CD4-positive, alpha-beta memory T cell (primary cell): ENCODE results near the gene MARK2. TPM values are rescaled to one million over a fixed set of nuclear protein-coding genes. Genes with fewer than 3 reads are reported as not detected.

ENCODE experiments used
- CTCF ChIA-PET: fragments of 350-600 bp; sonication (Branson Sonifier 250); formaldehyde crosslinking; loops from one replicate; lab custom pipeline; 2021; ENCODE audit warnings: inconsistent platforms; ENCODE audit not compliant: partially characterized antibody; lab: Charles Lee
- POLR2A ChIA-PET: fragments of 350-600 bp; sonication (Branson Sonifier 250); formaldehyde crosslinking; loops from one replicate; lab custom pipeline; 2021; ENCODE audit not compliant: partially characterized antibody; lab: Charles Lee
- DNase-seq, 5 donors: peaks; one replicate each; pipeline versions ENCODE4 v3.0.0 to v3.0.0-alpha.2; 2020 to 2022; ENCODE audit warnings: mixed read lengths in 1 of 5
- H3K27ac ChIP-seq: one replicate; pipeline ENCODE4 v1.7.0; 2013; ENCODE audit warnings: low read depth, low read length
- H3K27me3 ChIP-seq: 2 replicates; pipeline ENCODE4 v1.7.0; 2013; ENCODE audit warnings: mild to moderate bottlenecking, low read length, moderate library complexity; ENCODE audit not compliant: insufficient read depth
- H3K36me3 ChIP-seq: 2 replicates; pipeline ENCODE4 v1.7.0; 2013; ENCODE audit warnings: mild to moderate bottlenecking, low read length, moderate library complexity; ENCODE audit not compliant: insufficient read depth
- H3K4me1 ChIP-seq: 2 replicates; pipeline ENCODE4 v1.7.0; 2013; ENCODE audit warnings: mild to moderate bottlenecking, low read length, moderate library complexity; ENCODE audit not compliant: insufficient read depth
- H3K4me3 ChIP-seq, 2 donors: one replicate each; pipeline ENCODE4 v1.7.0; 2013; ENCODE audit warnings: low read length in 2 of 2, mild to moderate bottlenecking in 1 of 2
- H3K9me3 ChIP-seq, 2 donors: one replicate each; pipeline ENCODE4 v1.7.0; 2013; ENCODE audit warnings: low read length in 2 of 2, control low read depth in 1 of 2; ENCODE audit not compliant: control insufficient read depth in 1 of 2
- H3K27ac Mint-ChIP-seq, 7 donors: one replicate each; pipeline ENCODE4 v1.8.0; 2020 to 2021; ENCODE audit warnings: mixed read lengths in 7 of 7, mild to moderate bottlenecking in 6 of 7, inconsistent platforms in 3 of 7, moderate library complexity in 3 of 7
- H3K27me3 Mint-ChIP-seq, 2 donors: one replicate each; pipeline ENCODE4 v1.8.0; 2020 to 2021; ENCODE audit warnings: mixed read lengths in 2 of 2
- H3K36me3 Mint-ChIP-seq, 2 donors: one replicate each; pipeline ENCODE4 v1.8.0; 2020 to 2021; ENCODE audit warnings: mixed read lengths in 2 of 2, inconsistent platforms in 1 of 2, mild to moderate bottlenecking in 1 of 2
- H3K4me1 Mint-ChIP-seq, 4 donors: one replicate each; pipeline ENCODE4 v1.8.0; 2020 to 2021; ENCODE audit warnings: mixed read lengths in 4 of 4, mild to moderate bottlenecking in 1 of 4
- H3K4me3 Mint-ChIP-seq, 8 donors: one replicate each; pipeline ENCODE4 v1.8.0; 2020 to 2021; ENCODE audit warnings: mixed read lengths in 8 of 8, mild to moderate bottlenecking in 7 of 8, moderate library complexity in 6 of 8, inconsistent platforms in 3 of 8
- H3K9me3 Mint-ChIP-seq, 8 donors: one replicate each; pipeline ENCODE4 v1.8.0; 2020 to 2021; ENCODE audit warnings: mixed read lengths in 8 of 8, mild to moderate bottlenecking in 5 of 8, inconsistent platforms in 3 of 8, moderate library complexity in 1 of 8
- intact Hi-C: fragments of 100-400 bp; cut with micrococcal nuclease; formaldehyde crosslinking; loops from one replicate; pipeline ENCODE4 v1.15.1; 2023
- polyA plus RNA-seq, 2 donors: library from polyadenylated mRNA; unstranded; fragments of 300-500 nt; fragmentation: Illumina TruSeq; gene quantifications; one replicate each; pipeline ENCODE4 v1.2.3, GENCODE V29; 2021
- total RNA-seq, 2 experiments: library from RNA; stranded (reverse); gene quantifications; one replicate each; pipeline ENCODE4 v1.2.3, GENCODE V29; 2021

MARK2 gene
- total and polyA plus RNA-seq, 4 experiments from 2014 or later, result 25.1 to 68.0 (median 60.4) TPM

DNA sequence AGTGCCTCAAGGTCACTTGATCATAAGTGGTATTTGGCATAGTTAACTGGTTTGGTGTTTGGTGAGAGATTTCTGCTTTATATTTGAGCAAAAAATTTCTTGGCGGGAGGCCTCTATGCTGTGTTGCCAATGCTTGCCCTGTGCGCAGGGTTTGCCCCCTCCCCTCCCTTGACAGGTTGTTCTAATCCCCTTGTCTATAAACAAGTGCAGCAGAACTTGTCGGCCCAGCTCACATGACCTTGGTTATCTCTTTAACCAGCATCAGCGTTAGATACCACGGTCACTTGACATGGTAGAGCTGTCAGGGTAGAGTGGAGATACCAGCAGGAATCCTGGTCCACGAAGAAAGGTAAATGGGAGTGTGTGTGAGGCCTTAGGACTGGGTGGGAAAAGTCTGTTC, 35.6 kb downstream of the MARK2 start:
- Mint-ChIP-seq H3K9me3 (no peaks in the 10 kb centered on the region), H3K4me3 (peak overlapping the region in 1 of 8 donors; percentile 20), H3K36me3 (peaks cover 0 to 20% of the 10 kb centered on the region in 2 donors), H3K27ac (peak overlapping the region in 5 of 7 donors; percentile 62 to 70 (median 64)), H3K27me3 (no peaks in the 10 kb centered on the region), H3K4me1 (peaks cover 40 to 76% (median 62%) of the 10 kb centered on the region in 4 donors)
- no peak for DNase-seq
- intact Hi-C loops, result no loop called here
- no peak overlapping the region for H3K4me3 ChIP-seq
- peaks cover 69% of the 10 kb centered on the region for H3K4me1 ChIP-seq
- H3K27ac ChIP-seq, result no peak overlapping the region
- no peaks in the 10 kb centered on the region for H3K27me3 ChIP-seq
- no peaks in the 10 kb centered on the region for H3K9me3 ChIP-seq
- ChIA-PET CTCF (interaction anchor here (1.2 to 1.9 kb wide), 2 partner anchors 32 to 37 kb away, joined by 3 to 5 read pairs; no protein-coding TSS in a partner anchor), POLR2A (interaction anchor here (0.6 to 3.3 kb wide), 4 partner anchors 11 to 43 kb away, joined by 3 to 19 read pairs (median 3); no protein-coding TSS in a partner anchor)
- peaks cover 8% of the 10 kb centered on the region for H3K36me3 ChIP-seq

DNA sequence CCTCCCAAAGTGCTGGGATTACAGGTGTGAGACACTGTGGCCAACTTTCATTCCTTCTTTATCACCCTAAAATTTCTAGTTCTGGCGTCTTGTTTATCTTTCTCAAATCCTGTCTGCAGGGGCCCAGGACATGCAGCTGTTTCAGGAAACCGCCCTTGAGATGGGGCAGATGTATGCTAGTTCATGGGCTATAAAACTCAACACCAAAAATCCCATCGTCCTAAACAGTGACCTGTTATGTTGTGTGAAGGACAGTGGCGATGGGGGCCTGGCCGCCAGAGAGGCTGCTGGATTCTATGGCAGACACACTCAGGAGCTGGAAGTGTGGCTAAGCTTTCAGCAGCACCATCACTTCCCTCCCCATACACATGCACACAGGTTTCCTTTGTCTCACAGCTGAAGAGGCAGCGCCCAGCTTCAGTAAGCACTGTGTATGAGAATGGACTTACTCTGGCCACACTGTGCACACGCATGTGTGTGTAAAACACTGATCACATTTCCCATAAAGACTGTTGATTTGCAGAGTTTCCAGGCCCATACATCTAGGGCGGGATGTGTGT, 36.7 kb downstream of the MARK2 start:
- H3K9me3 ChIP-seq, result no peaks in the 10 kb centered on the region
- peak overlapping the region in 2 of 7 donors; percentile 35 to 60 for H3K27ac Mint-ChIP-seq
- H3K36me3 ChIP-seq, result peaks cover 8% of the 10 kb centered on the region
- no peak overlapping the region for H3K27ac ChIP-seq
- peaks cover 0 to 17% of the 10 kb centered on the region in 2 donors for H3K36me3 Mint-ChIP-seq
- ChIA-PET POLR2A (interaction anchor here (0.7 to 1.6 kb wide), 4 partner anchors 13 to 42 kb away, joined by 3 to 7 read pairs (median 4); no protein-coding TSS in a partner anchor), CTCF (interaction anchor here (1.1 to 1.9 kb wide), 5 partner anchors 11 to 125 kb away, joined by 3 to 6 read pairs (median 4); no protein-coding TSS in a partner anchor)
- peaks cover 69% of the 10 kb centered on the region for H3K4me1 ChIP-seq
- H3K4me1 Mint-ChIP-seq, result peaks cover 39 to 76% (median 62%) of the 10 kb centered on the region in 4 donors
- no peaks in the 10 kb centered on the region for H3K27me3 ChIP-seq
- H3K27me3 Mint-ChIP-seq, result no peaks in the 10 kb centered on the region
- intact Hi-C loops, result no loop called here
- no peak overlapping the region for H3K4me3 ChIP-seq
- H3K9me3 Mint-ChIP-seq, result no peaks in the 10 kb centered on the region
- no peak overlapping the region for H3K4me3 Mint-ChIP-seq
- no peak for DNase-seq

DNA sequence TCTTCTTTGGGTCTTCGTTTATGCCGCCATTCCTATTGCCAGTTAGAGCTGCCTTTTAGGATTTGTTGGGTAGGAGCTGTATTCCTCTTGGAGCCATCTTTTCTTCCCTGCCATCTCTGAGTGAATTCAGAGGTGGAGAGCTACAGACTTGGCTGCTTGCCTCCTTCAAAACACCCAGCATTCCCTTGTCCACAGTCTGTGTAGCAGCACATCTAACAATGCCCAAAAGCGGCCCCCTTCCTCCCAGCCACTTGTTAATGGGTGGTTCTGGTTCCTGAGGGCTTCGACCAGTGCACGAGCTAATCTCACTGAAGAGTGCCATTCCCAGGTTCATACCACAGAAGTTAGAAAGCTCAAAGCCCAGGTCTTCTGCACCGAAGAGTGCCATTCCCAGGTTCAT, 37.7 kb downstream of the MARK2 start:
- peaks cover 70% of the 10 kb centered on the region for H3K4me1 ChIP-seq
- Mint-ChIP-seq H3K9me3 (no peaks in the 10 kb centered on the region), H3K27ac (peak overlapping the region in 1 of 7 donors; percentile 35), H3K36me3 (peaks cover 0 to 15% of the 10 kb centered on the region in 2 donors), H3K4me1 (peaks cover 40 to 80% (median 64%) of the 10 kb centered on the region in 4 donors), H3K27me3 (no peaks in the 10 kb centered on the region), H3K4me3 (no peak overlapping the region)
- POLR2A ChIA-PET, result interaction anchor here (0.7 to 1.5 kb wide), 4 partner anchors 10 to 13 kb away, joined by 3 to 7 read pairs (median 6); no protein-coding TSS in a partner anchor
- H3K36me3 ChIP-seq, result peaks cover 8% of the 10 kb centered on the region
- CTCF ChIA-PET, result interaction anchor here (0.7 to 1.9 kb wide), 6 partner anchors 10 to 798 kb away, joined by 3 to 6 read pairs (median 4); no protein-coding TSS in a partner anchor
- no peak overlapping the region for H3K27ac ChIP-seq
- no peaks in the 10 kb centered on the region for H3K27me3 ChIP-seq
- no peaks in the 10 kb centered on the region for H3K9me3 ChIP-seq
- DNase-seq, result no peak
- intact Hi-C loops, result no loop called here
- no peak overlapping the region for H3K4me3 ChIP-seq

DNA sequence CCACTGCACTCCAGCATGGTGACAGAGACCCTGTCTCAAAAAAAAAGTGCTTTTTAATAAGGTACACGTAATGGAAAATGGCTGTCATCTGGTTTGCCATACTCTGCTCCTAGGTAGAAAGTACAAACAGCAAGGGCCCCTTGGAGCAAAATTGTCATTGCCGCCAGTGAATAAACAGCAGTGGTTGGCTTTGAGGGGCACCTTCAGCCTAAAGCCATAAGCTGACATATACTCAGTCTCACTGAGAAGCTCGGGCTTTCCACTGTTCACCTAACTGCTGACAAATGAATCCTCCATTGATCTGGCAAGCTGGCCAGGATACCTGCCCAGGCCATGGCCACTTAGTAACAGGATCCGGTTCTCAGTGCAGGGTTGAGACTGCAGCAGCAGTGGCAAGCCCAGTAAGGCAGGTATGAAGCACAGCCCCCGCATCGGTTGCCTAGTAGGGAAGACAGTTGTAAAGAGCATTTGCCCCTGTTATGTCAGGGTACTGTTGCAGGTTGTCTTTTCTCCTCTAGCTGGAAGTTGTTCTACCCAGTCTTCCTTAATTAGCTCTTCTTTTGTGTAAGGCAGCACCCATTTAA, 38.8 kb downstream of the MARK2 start:
- peaks cover 67% of the 10 kb centered on the region for H3K4me1 ChIP-seq
- ChIA-PET POLR2A (interaction anchor here (0.7 to 1.5 kb wide), 2 partner anchors 10 to 11 kb away, joined by 3 to 7 read pairs; no protein-coding TSS in a partner anchor), CTCF (interaction anchor here (0.9 to 1.2 kb wide), 4 partner anchors 11 to 68 kb away, joined by 3 to 6 read pairs (median 4); no protein-coding TSS in a partner anchor)

DNA sequence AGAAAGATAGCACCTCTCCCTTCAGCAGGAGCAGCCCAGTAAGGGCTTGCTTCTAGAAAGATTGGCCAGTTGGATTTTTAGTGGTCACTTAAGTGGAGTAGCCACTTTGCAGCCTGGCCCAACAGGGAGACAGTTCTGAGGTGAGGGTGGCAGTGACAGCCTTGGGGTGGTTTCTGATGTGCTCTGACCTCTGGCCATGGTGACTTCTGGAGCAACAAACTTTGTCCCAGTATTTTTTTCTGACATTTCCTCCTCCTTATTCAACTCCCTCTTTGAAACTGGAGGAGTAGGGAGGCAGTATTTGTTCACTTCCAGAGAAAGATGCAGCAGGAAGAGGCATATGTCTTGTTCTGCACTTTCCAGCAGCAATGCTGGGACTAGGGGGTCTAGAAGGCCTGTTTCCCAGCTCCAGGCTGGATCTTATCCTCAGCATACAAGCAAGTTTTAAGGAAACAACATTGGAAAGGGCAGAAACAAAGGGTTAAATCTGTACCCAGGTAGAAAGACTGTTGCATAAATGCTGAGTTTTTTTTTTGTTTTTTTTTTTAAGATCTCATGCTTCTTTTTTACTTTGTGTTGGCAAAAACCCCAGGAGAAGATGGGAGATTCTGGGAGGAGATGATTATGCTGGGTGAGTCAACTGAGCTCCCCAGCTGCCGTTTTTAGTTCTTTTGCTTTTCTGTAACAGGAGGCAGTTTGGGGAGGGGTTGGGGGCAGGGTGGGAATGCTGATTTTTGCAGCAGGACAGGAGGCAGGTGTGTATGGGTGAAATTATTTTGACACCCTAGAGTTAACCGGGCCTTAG, 40.9 kb downstream of the MARK2 start:
- Mint-ChIP-seq H3K27ac (peak overlapping the region in 6 of 7 donors; percentile 65 to 91 (median 82)), H3K4me1 (peaks cover 40 to 76% (median 62%) of the 10 kb centered on the region in 4 donors), H3K36me3 (peaks cover 0 to 7% of the 10 kb centered on the region in 2 donors), H3K27me3 (no peaks in the 10 kb centered on the region), H3K9me3 (no peaks in the 10 kb centered on the region), H3K4me3 (peak overlapping the region in 5 of 8 donors; percentile 1 to 57 (median 4))
- Histone ChIP-seq H3K4me3 (no peak overlapping the region), H3K27me3 (no peaks in the 10 kb centered on the region), H3K36me3 (peaks cover 14% of the 10 kb centered on the region), H3K4me1 (peaks cover 69% of the 10 kb centered on the region), H3K9me3 (no peaks in the 10 kb centered on the region), H3K27ac (peak overlapping the region; percentile 4)
- intact Hi-C loops, result no loop called here
- ChIA-PET POLR2A (interaction anchor here (0.7 to 1.2 kb wide), 2 partner anchors 8 to 17 kb away, joined by 4 to 5 read pairs; no protein-coding TSS in a partner anchor), CTCF (interaction anchor here (0.7 kb wide), 1 partner anchor 9 kb away, joined by 3 read pairs; no protein-coding TSS in a partner anchor)
- no peak for DNase-seq

More for the DNA sequence above, 38.8 kb downstream of the MARK2 start:
- no peaks in the 10 kb centered on the region for H3K9me3 Mint-ChIP-seq
- Histone ChIP-seq H3K36me3 (peaks cover 8% of the 10 kb centered on the region), H3K27me3 (no peaks in the 10 kb centered on the region), H3K27ac (no peak overlapping the region), H3K9me3 (no peaks in the 10 kb centered on the region), H3K4me3 (no peak overlapping the region)
- intact Hi-C loops, result no loop called here
- H3K27ac Mint-ChIP-seq, result peak overlapping the region in 5 of 7 donors; percentile 16 to 82 (median 50)
- no peaks in the 10 kb centered on the region for H3K27me3 Mint-ChIP-seq
- peaks cover 0 to 13% of the 10 kb centered on the region in 2 donors for H3K36me3 Mint-ChIP-seq
- H3K4me1 Mint-ChIP-seq, result peaks cover 38 to 76% (median 60%) of the 10 kb centered on the region in 4 donors
- peak overlapping the region in 1 of 8 donors; percentile 26 for H3K4me3 Mint-ChIP-seq
- no peak for DNase-seq

DNA sequence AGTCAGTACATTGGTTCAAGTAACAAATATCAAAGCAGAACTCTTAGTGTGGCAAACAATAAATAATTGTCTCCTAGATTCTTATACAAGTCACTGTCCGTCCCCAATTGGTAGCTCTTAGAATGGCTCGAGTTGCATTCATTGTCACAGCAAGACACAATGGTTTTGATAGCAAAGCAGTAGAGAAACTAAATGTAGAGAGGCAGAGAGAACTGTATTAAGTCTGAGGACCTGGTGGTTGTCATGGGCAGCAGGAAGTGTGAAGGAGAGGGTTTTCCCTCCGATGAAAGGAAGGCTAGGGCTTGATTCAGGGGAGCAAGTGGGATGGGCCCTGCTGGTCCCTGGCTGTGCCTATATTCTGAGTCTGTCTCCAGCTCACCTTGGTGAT, 41.5 kb downstream of the MARK2 start:
- Mint-ChIP-seq H3K4me1 (peaks cover 39 to 74% (median 61%) of the 10 kb centered on the region in 4 donors), H3K9me3 (no peaks in the 10 kb centered on the region), H3K27ac (peak overlapping the region in 6 of 7 donors; percentile 65 to 91 (median 78)), H3K4me3 (peak overlapping the region in 7 of 8 donors; percentile 1 to 57 (median 23)), H3K27me3 (no peaks in the 10 kb centered on the region), H3K36me3 (peaks cover 0 to 6% of the 10 kb centered on the region in 2 donors)
- DNase-seq, result no peak
- ChIA-PET CTCF (interaction anchor here (0.7 kb wide), 1 partner anchor 10 kb away, joined by 3 read pairs; no protein-coding TSS in a partner anchor), POLR2A (interaction anchor here (0.7 to 1.2 kb wide), 2 partner anchors 8 to 17 kb away, joined by 4 to 5 read pairs; no protein-coding TSS in a partner anchor)
- Histone ChIP-seq H3K27me3 (no peaks in the 10 kb centered on the region), H3K36me3 (peaks cover 14% of the 10 kb centered on the region), H3K4me3 (no peak overlapping the region), H3K4me1 (peaks cover 64% of the 10 kb centered on the region), H3K9me3 (no peaks in the 10 kb centered on the region), H3K27ac (peak overlapping the region; percentile 4)
- intact Hi-C loops, result no loop called here
